Neutrophil (primary cell): ENCODE results near the gene STK31.

Experiments used
- H3K27ac ChIP-seq: fragments of 200-600 bp; sonication (generic); 2 replicates; pipeline ENCODE4 v1.5.1; 2016; ENCODE audit warnings: mild to moderate bottlenecking, moderate library complexity
- H3K27me3 ChIP-seq: fragments of 200-600 bp; sonication (generic); 2 replicates; pipeline ENCODE4 v1.6.0; 2016; ENCODE audit warnings: mild to moderate bottlenecking
- H3K36me3 ChIP-seq: fragments of 200-600 bp; sonication (generic); 2 replicates; pipeline ENCODE4 v1.5.1; 2017
- H3K4me1 ChIP-seq, 2 experiments: fragments of 200-600 bp in 1 of 2; sonication (generic) in 1 of 2; 1 replicate in 1 of 2; 2 replicates in 1 of 2; pipeline versions ENCODE4 v1.5.1 to v1.6.1; 2013 to 2016; ENCODE audit warnings: low read depth in 1 of 2, low read length in 1 of 2, mild to moderate bottlenecking in 1 of 2, moderate library complexity in 1 of 2; ENCODE audit not compliant: control insufficient read depth in 1 of 2, insufficient read depth in 1 of 2
- H3K4me3 ChIP-seq, 2 experiments: fragments of 200-600 bp in 1 of 2; sonication (generic) in 1 of 2; 1 replicate in 1 of 2; 2 replicates in 1 of 2; pipeline ENCODE4 v1.5.1; 2013 to 2016; ENCODE audit warnings: low read depth in 1 of 2, low read length in 1 of 2, mild to moderate bottlenecking in 1 of 2, moderate library complexity in 1 of 2
- H3K9me3 ChIP-seq: fragments of 200-600 bp; sonication (generic); 2 replicates; pipeline ENCODE4 v1.5.1; 2016
- TF ChIP-seq, protein P1 (sequence below): fragments of 200-600 bp; sonication (generic); IDR thresholded peaks from 2 replicates; pipeline ENCODE4 v1.5.1; 2016; ENCODE audit warnings: antibody characterized with exemption

The STK31 gene

GRCh38 chr7:23710000-23710399 is at the start of gene STK31:
Gene STK31, plus strand, starts transcription at chr7:23710219. Its CDS starts 67 bp downstream, at chr7:23710286.
- Histone ChIP-seq H3K36me3 (peaks cover 4% of the 10 kb centered on the region), H3K4me3 (no peak within 1 kb of the TSS), H3K4me1 (no peaks in the 10 kb centered on the region), H3K9me3 (no peaks in the 10 kb centered on the region), H3K27ac (no peak within 1 kb of the TSS), H3K27me3 (no peaks in the 10 kb centered on the region)
- TF ChIP-seq, protein P1, sequence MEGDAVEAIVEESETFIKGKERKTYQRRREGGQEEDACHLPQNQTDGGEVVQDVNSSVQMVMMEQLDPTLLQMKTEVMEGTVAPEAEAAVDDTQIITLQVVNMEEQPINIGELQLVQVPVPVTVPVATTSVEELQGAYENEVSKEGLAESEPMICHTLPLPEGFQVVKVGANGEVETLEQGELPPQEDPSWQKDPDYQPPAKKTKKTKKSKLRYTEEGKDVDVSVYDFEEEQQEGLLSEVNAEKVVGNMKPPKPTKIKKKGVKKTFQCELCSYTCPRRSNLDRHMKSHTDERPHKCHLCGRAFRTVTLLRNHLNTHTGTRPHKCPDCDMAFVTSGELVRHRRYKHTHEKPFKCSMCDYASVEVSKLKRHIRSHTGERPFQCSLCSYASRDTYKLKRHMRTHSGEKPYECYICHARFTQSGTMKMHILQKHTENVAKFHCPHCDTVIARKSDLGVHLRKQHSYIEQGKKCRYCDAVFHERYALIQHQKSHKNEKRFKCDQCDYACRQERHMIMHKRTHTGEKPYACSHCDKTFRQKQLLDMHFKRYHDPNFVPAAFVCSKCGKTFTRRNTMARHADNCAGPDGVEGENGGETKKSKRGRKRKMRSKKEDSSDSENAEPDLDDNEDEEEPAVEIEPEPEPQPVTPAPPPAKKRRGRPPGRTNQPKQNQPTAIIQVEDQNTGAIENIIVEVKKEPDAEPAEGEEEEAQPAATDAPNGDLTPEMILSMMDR, result no peak

DNA sequence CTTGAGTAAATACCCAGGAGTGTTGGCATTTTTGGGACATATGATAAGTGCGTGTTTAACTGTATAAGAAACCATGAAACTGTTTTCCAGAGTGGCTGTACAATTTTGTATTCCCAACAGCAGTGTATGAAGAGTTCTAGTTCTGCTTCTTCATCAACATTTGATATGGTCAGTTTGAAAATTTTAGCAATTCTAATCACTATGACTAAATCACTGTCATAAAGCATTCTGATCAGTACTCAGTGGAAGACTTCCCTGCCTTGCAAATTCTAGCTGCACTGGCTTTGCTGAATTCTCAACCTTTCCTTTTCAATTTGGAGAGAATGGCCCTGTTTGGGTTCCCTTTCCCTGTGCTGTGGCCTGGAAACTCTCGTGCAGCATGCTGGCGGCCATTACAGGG is 48.6 kb upstream of the STK31 start:
- H3K9me3 ChIP-seq, result no peaks in the 10 kb centered on the region
- H3K4me1 ChIP-seq, result no peaks in the 10 kb centered on the region
- no peak overlapping the region for H3K4me3 ChIP-seq
- H3K27ac ChIP-seq, result no peak overlapping the region
- TF ChIP-seq, protein P1, result no peak
- H3K36me3 ChIP-seq, result no peaks in the 10 kb centered on the region
- no peaks in the 10 kb centered on the region for H3K27me3 ChIP-seq

DNA sequence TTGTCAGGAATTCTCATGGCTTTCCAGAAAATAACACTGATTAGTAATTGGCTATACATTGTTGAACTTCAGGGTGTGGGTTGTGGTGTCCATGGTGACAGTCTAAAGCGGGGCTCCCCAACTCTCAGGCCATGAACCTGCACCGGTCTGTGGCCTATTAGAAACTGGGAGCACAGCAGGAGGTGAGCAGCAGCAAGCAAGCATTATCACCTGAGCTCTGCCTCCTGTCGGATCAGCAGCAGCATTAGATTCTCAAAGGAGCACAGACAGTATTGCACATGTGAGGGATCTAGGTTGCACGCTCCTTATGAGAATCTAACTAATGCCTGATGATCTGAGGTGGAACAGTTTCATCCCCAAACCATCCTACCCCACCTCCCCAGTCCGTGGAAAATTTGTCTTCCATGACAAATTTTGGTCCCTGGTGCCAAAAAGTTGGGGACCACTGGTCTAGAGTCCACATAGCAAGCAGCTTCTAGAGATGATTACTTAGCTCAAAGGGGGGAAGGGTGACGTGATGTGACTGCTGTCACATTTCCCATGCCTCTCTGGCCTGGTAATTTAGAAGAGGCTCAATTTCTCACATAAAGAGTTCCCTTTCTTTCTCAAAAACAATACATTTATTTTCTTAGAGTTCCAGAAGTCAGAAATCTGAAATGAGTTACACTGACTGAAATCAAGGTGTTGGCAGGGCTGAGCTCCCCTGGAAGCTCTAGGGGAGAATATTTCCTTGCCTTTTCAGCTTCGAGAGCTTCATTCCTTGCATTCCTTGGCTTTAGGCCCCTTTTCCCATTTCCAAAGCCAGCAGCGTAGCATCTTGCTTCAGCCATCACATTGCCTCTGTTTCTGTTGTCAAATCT is 47.7 kb upstream of the STK31 start:
- no peaks in the 10 kb centered on the region for H3K9me3 ChIP-seq
- H3K27ac ChIP-seq, result no peak overlapping the region
- H3K4me1 ChIP-seq, result no peaks in the 10 kb centered on the region
- TF ChIP-seq, protein P1, result no peak
- H3K36me3 ChIP-seq, result no peaks in the 10 kb centered on the region
- H3K4me3 ChIP-seq, result no peak overlapping the region
- H3K27me3 ChIP-seq, result no peaks in the 10 kb centered on the region

- Histone ChIP-seq H3K36me3 (no peaks in the 10 kb centered on the region), H3K4me3 (no peak overlapping the region), H3K4me1 (no peaks in the 10 kb centered on the region), H3K27me3 (no peaks in the 10 kb centered on the region), H3K9me3 (no peaks in the 10 kb centered on the region), H3K27ac (no peak overlapping the region)
- TF ChIP-seq, protein P1, result no peak
These were observed 47.1 kb upstream of the STK31 start for GRCh38 chr7:23662984-23663313.

DNA sequence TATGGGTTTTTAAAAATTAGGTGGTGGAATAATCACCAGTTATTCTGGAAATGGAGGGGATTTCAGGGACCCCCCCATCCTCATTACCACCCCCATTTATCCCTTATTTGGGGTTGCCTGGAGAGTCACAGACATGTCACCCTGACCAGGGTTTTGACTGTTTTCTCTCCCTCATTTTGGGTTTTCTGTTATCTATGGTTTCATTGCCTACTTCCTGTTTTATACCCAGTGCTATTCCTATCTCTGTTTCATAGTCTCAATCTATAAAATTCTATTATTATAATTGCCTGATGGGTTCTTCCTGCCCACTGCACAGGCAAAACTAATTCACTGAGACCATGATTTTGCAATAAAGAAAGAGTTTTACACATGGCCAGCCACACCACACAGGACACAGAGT is 45.9 kb upstream of the STK31 start:
- H3K4me1 ChIP-seq, result no peaks in the 10 kb centered on the region
- H3K9me3 ChIP-seq, result no peaks in the 10 kb centered on the region
- TF ChIP-seq, protein P1, result no peak
- H3K4me3 ChIP-seq, result no peak overlapping the region
- H3K27me3 ChIP-seq, result no peaks in the 10 kb centered on the region
- H3K27ac ChIP-seq, result no peak overlapping the region
- no peaks in the 10 kb centered on the region for H3K36me3 ChIP-seq
